ENCODE measurements around the gene FBRSL1.

- TF ChIP-seq, protein P1, sequence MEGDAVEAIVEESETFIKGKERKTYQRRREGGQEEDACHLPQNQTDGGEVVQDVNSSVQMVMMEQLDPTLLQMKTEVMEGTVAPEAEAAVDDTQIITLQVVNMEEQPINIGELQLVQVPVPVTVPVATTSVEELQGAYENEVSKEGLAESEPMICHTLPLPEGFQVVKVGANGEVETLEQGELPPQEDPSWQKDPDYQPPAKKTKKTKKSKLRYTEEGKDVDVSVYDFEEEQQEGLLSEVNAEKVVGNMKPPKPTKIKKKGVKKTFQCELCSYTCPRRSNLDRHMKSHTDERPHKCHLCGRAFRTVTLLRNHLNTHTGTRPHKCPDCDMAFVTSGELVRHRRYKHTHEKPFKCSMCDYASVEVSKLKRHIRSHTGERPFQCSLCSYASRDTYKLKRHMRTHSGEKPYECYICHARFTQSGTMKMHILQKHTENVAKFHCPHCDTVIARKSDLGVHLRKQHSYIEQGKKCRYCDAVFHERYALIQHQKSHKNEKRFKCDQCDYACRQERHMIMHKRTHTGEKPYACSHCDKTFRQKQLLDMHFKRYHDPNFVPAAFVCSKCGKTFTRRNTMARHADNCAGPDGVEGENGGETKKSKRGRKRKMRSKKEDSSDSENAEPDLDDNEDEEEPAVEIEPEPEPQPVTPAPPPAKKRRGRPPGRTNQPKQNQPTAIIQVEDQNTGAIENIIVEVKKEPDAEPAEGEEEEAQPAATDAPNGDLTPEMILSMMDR (IDR thresholded peaks at IDR 0.05; ENCODE audit: low read length) = no peak
- no peak for TF ChIP-seq EZH2 (optimal IDR thresholded peaks at IDR 0.05; ENCODE audit: low read depth, low read length)
These were observed 1.5 kb upstream of the FBRSL1 start for GRCh38 chr12:132488127-132489077.
